ENCODE data around the gene SCGN.

Gene SCGN

GRCh38 chr6:25640891-25641290, 11.1 kb upstream of the SCGN start:
- no peak for FAIRE-seq

GRCh38 chr6:25641377-25641776, 10.6 kb upstream of the SCGN start:
- no peak for FAIRE-seq

- no peak for FAIRE-seq
Observed at GRCh38 chr6:25641940-25642666, 9.9 kb upstream of the SCGN start.

GRCh38 chr6:25642667-25643328, 9.2 kb upstream of the SCGN start:
- no peak for FAIRE-seq

GRCh38 chr6:25645916-25646315, 6.1 kb upstream of the SCGN start:
- no peak for FAIRE-seq

- FAIRE-seq: no peak
Observed at GRCh38 chr6:25649611-25650010, 2.4 kb upstream of the SCGN start.

- no peak for FAIRE-seq
Observed at GRCh38 chr6:25655723-25656122, 3.7 kb downstream of the SCGN start.

GRCh38 chr6:25659633-25660368, 7.8 kb downstream of the SCGN start:
- FAIRE-seq: no peak

GRCh38 chr6:25660512-25660911, 8.5 kb downstream of the SCGN start:
- FAIRE-seq: no peak

GRCh38 chr6:25661129-25661779, 9.2 kb downstream of the SCGN start:
- no peak for FAIRE-seq

- FAIRE-seq: no peak
Observed at GRCh38 chr6:25665455-25665854, 13.4 kb downstream of the SCGN start.

GRCh38 chr6:25669413-25669812, 17.4 kb downstream of the SCGN start:
- FAIRE-seq: no peak

- no peak for FAIRE-seq
Observed at GRCh38 chr6:25670208-25670607, 18.2 kb downstream of the SCGN start.

GRCh38 chr6:25670793-25671513, 18.9 kb downstream of the SCGN start:
- no peak for FAIRE-seq

- no peak for FAIRE-seq
Observed at GRCh38 chr6:25671652-25672051, 19.6 kb downstream of the SCGN start.

GRCh38 chr6:25675167-25675566, 23.2 kb downstream of the SCGN start:
- FAIRE-seq: no peak

- FAIRE-seq: no peak
Observed at GRCh38 chr6:25676775-25677174, 24.8 kb downstream of the SCGN start.

- no peak for FAIRE-seq
Observed at GRCh38 chr6:25681848-25682247, 29.8 kb downstream of the SCGN start.

GRCh38 chr6:25682324-25682723, 30.3 kb downstream of the SCGN start:
- no peak for FAIRE-seq

GRCh38 chr6:25684565-25684964, 32.5 kb downstream of the SCGN start:
- no peak for FAIRE-seq

- no peak for FAIRE-seq
Observed at GRCh38 chr6:25685251-25685650, 33.2 kb downstream of the SCGN start.

GRCh38 chr6:25685896-25686295, 33.9 kb downstream of the SCGN start:
- no peak for FAIRE-seq

- FAIRE-seq: no peak
Observed at GRCh38 chr6:25686856-25687255, 34.8 kb downstream of the SCGN start.

Measured in endometrium (tissue), 2 donors.